Ovary (tissue), 3 donors: ENCODE data around the gene NAXD.

Experiments used
- EP300 ChIP-seq: sonication (generic); formaldehyde crosslinking; IDR thresholded peaks from one replicate; pipeline ENCODE4 v1.6.1; 2017; ENCODE audit warnings: antibody characterized with exemption
- POLR2A ChIP-seq: fragments of 450-650 bp; IDR thresholded peaks from one replicate; pipeline ENCODE4 v1.6.1; 2017; ENCODE audit warnings: antibody characterized with exemption, mild to moderate bottlenecking, moderate library complexity
- TF ChIP-seq, protein P1 (sequence below), 3 donors: fragments of 450-650 bp in 2 of 3; fragments of 200-600 bp in 1 of 3; IDR thresholded peaks; one replicate each; pipeline versions ENCODE4 v1.5.1 to v1.8.0; 2016 to 2022; ENCODE audit warnings: antibody characterized with exemption in 3 of 3, mild to moderate bottlenecking in 1 of 3
- donor health status: DM: no; HTN: no; CAD: no.

DNA sequence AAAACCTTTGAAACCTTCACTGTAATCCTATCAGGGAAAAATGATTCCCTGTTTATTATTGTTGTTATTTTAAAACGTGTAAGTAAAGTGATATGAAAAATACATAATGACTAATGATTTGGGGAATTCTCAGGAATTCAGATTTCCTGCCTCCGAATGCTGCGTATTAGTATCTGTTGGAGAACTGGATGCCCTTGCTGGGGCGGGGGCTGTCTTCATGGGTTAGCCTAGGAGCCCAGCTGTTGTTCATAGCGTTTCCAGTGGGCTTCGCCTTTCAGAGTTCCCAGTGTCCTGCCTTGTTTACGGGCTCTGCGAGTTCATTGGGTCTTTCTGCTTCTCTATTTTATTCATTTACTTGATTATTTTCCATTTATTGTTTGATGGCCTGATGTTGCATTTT lies 18.4 kb downstream of the NAXD start:
- TF ChIP-seq POLR2A (no peak), EP300 (no peak)
- TF ChIP-seq, protein P1, sequence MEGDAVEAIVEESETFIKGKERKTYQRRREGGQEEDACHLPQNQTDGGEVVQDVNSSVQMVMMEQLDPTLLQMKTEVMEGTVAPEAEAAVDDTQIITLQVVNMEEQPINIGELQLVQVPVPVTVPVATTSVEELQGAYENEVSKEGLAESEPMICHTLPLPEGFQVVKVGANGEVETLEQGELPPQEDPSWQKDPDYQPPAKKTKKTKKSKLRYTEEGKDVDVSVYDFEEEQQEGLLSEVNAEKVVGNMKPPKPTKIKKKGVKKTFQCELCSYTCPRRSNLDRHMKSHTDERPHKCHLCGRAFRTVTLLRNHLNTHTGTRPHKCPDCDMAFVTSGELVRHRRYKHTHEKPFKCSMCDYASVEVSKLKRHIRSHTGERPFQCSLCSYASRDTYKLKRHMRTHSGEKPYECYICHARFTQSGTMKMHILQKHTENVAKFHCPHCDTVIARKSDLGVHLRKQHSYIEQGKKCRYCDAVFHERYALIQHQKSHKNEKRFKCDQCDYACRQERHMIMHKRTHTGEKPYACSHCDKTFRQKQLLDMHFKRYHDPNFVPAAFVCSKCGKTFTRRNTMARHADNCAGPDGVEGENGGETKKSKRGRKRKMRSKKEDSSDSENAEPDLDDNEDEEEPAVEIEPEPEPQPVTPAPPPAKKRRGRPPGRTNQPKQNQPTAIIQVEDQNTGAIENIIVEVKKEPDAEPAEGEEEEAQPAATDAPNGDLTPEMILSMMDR (IDR thresholded peaks at IDR 0.05): no peak
